Breast epithelium (tissue), 3 donors: ENCODE data around the gene RPL14.

Source experiments
- POLR2A ChIP-seq: fragments of 450-650 bp; IDR thresholded peaks from one replicate; pipeline ENCODE4 v1.6.1; 2016; ENCODE audit warnings: antibody characterized with exemption, mild to moderate bottlenecking, moderate library complexity
- POLR2AphosphoS5 ChIP-seq, 3 donors: sonication (generic); formaldehyde crosslinking; IDR thresholded peaks; one replicate each; pipeline ENCODE4 v1.6.1; 2017; ENCODE audit warnings: antibody characterized with exemption in 3 of 3
- TF ChIP-seq, protein P1 (sequence below), 3 donors: fragments of 450-650 bp; IDR thresholded peaks; one replicate each; pipeline ENCODE4 v1.5.1; 2016 to 2017; ENCODE audit warnings: antibody characterized with exemption in 3 of 3, mild to moderate bottlenecking in 3 of 3, moderate library complexity in 3 of 3

DNA sequence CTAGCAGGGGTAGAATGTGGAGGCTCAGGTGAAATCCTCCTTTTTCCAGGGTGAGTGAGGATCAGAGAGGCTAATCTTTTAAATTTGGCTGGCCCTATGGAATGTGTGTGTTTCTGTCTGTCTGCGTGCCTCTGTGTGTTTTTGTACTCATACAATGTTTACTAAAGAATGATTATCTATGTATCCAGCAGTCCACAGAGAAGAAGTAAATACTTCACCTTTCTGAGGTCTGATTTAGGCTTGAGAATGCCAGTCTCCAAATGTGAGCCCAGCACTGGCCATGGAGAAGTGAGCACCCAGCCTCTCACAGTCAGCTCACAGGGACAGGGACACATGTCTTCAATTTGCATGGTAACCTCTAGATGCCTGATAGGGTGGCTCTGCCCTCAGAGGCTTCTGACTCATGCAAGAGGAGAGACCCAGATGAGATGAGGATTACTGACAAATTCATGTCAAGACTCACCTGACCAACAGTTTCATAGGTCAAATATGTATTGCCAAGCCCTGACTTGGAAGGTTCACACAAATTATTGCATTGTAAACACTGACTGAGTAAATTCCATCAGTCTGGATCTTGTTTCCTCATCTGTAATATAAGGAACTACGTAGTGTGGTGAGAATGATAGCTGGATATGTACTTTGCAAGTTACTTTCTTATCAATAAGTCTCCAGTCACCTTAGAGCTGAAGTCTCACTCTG is 39.1 kb upstream of the RPL14 start:
- TF ChIP-seq, protein P1, sequence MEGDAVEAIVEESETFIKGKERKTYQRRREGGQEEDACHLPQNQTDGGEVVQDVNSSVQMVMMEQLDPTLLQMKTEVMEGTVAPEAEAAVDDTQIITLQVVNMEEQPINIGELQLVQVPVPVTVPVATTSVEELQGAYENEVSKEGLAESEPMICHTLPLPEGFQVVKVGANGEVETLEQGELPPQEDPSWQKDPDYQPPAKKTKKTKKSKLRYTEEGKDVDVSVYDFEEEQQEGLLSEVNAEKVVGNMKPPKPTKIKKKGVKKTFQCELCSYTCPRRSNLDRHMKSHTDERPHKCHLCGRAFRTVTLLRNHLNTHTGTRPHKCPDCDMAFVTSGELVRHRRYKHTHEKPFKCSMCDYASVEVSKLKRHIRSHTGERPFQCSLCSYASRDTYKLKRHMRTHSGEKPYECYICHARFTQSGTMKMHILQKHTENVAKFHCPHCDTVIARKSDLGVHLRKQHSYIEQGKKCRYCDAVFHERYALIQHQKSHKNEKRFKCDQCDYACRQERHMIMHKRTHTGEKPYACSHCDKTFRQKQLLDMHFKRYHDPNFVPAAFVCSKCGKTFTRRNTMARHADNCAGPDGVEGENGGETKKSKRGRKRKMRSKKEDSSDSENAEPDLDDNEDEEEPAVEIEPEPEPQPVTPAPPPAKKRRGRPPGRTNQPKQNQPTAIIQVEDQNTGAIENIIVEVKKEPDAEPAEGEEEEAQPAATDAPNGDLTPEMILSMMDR (IDR thresholded peaks at IDR 0.05) = no peak
- TF ChIP-seq POLR2AphosphoS5 (IDR thresholded peaks at IDR 0.05) = no peak
- no peak for TF ChIP-seq POLR2A
